Measurements from ENCODE around the gene BRCA1. TPM values are rescaled to one million over a fixed set of nuclear protein-coding genes. Genes with fewer than 3 reads are reported as not detected.

BRCA1 gene
- total RNA-seq, 4 donors from 2014 or later = 4.6 to 9.8 (median 6.9) TPM

DNA sequence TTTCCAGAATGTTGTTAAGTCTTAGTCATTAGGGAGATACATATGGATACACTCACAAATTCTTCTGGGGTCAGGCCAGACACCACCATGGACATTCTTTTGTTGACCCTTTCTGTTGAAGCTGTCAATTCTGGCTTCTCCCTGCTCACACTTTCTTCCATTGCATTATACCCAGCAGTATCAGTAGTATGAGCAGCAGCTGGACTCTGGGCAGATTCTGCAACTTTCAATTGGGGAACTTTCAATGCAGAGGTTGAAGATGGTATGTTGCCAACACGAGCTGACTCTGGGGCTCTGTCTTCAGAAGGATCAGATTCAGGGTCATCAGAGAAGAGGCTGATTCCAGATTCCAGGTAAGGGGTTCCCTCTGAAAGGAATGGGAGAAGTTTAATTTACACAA, 54.3 kb downstream of the BRCA1 start:
- 85 to 91% methylated on average over 1 of the region's 1 CpG for WGBS, 2 donors
- no peaks in the 10 kb centered on the region for H3K4me1 ChIP-seq

DNA sequence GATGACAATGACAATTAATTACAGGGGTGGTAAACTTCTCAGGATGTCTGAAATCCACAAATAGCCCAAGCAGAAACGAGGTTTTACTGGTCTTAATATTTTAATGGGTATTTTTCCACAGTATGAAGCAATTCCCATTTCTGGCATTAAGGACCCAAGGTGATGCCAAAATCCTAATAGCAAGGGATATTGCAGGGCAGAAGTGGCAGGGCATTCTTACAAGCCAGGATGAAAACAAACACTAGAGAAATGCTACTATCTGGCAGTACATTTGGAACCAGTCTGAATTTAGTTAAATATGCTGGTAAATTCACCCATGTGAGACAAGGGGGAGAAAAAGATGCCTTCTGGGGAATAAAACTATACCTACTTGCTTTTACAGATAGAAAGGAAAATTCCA, 54.9 kb downstream of the BRCA1 start:
- no peak for DNase-seq (ENCODE audit: low spot score in 2 of 2)
- peaks cover 0 to 10% (median 0%) of the 10 kb centered on the region in 3 donors for H3K36me3 ChIP-seq
- 89 to 90% methylated on average over 1 of the region's 1 CpG for WGBS, 2 donors

More for the DNA sequence above, 54.3 kb downstream of the BRCA1 start:
- no peak overlapping the region for H3K27ac ChIP-seq
- DNase-seq (ENCODE audit: low spot score in 2 of 2) = no peak
- TF ChIP-seq, protein P1, sequence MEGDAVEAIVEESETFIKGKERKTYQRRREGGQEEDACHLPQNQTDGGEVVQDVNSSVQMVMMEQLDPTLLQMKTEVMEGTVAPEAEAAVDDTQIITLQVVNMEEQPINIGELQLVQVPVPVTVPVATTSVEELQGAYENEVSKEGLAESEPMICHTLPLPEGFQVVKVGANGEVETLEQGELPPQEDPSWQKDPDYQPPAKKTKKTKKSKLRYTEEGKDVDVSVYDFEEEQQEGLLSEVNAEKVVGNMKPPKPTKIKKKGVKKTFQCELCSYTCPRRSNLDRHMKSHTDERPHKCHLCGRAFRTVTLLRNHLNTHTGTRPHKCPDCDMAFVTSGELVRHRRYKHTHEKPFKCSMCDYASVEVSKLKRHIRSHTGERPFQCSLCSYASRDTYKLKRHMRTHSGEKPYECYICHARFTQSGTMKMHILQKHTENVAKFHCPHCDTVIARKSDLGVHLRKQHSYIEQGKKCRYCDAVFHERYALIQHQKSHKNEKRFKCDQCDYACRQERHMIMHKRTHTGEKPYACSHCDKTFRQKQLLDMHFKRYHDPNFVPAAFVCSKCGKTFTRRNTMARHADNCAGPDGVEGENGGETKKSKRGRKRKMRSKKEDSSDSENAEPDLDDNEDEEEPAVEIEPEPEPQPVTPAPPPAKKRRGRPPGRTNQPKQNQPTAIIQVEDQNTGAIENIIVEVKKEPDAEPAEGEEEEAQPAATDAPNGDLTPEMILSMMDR (IDR thresholded peaks at IDR 0.05) = no peak
- TF ChIP-seq EP300 (IDR thresholded peaks at IDR 0.05) (no peak), POLR2A (IDR thresholded peaks at IDR 0.05) (no peak)
- peaks cover 0 to 10% (median 0%) of the 10 kb centered on the region in 3 donors for H3K36me3 ChIP-seq
- no peaks in the 10 kb centered on the region for H3K9me3 ChIP-seq
- no peak overlapping the region for H3K4me3 ChIP-seq
- no peaks in the 10 kb centered on the region for H3K27me3 ChIP-seq

DNA sequence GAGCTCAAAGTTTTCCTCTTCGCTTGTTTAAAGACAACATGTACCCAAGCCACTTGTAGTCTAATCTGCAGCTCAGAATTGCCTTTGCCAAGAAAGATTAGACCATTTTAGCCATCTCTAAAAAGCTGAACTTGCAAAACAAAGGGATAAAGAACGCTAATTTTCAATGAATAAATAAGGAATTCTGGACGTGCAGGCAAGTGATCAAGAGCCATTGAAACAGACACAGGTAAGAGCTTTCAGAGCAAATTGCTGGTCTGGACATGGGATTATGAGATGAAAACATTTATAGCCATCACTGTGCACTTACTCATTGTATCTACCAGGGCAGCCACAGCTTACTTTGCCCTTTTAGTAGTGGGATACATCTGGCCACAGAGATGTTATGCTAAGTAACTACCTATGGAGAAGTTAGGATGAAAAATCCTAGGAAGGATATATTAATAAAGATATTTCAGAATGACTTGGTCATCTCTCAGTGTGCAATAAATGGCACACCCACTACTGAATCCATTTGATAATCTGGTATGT, 55.7 kb downstream of the BRCA1 start:
- TF ChIP-seq POLR2A (IDR thresholded peaks at IDR 0.05) (no peak), EP300 (IDR thresholded peaks at IDR 0.05) (no peak)
- TF ChIP-seq, protein P1 (IDR thresholded peaks at IDR 0.05) = no peak
- Histone ChIP-seq H3K4me3 (no peak overlapping the region), H3K9me3 (no peaks in the 10 kb centered on the region), H3K36me3 (peaks cover 0 to 10% (median 0%) of the 10 kb centered on the region in 3 donors), H3K4me1 (no peaks in the 10 kb centered on the region), H3K27me3 (no peaks in the 10 kb centered on the region), H3K27ac (no peak overlapping the region)
- WGBS, 2 donors = 87 to 91% methylated on average over 3 of the region's 3 CpGs
- no peak for DNase-seq (ENCODE audit: low spot score in 2 of 2)

More for the DNA sequence above, 54.9 kb downstream of the BRCA1 start:
- Histone ChIP-seq H3K27ac (no peak overlapping the region), H3K4me3 (no peak overlapping the region), H3K9me3 (no peaks in the 10 kb centered on the region), H3K4me1 (no peaks in the 10 kb centered on the region), H3K27me3 (no peaks in the 10 kb centered on the region)
- TF ChIP-seq, protein P1 (IDR thresholded peaks at IDR 0.05) = no peak
- TF ChIP-seq POLR2A (IDR thresholded peaks at IDR 0.05) (no peak), EP300 (IDR thresholded peaks at IDR 0.05) (no peak)

DNA sequence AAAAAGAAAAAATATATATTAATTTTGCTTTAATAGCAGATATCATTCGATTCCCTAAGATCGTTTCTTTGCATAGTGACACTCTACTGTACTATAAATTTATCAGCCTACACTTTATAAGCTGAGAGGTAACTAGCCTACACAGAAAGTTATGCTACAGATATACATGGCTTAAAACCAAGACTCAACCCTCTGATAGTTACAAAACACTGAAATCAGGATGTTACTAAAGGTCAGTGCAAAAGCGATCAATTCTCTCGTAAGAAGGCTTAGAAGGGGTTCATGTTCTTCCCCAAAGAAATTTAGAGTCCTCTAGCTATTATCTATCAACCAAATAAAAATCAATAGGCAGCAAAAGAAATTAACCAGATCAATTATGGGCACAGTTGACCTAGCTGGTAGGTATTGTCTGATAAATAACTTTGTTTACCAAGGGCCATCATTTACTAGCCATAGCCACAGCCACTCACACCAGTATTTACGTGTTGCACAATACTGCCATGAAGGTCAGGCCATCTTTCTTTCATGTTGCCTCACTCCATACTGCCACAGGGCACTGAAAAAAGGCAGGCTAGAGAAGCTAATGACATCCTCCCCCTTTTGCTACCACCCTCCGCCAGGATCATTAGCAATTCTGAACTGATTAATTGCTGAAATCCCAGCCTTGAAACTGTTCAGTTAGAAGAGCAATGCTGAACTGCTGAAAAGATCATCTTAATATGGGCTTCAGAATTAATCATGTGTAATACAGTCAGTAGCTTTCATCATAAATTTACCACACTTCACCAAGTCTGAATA, 56.4 kb downstream of the BRCA1 start:
- no peaks in the 10 kb centered on the region for H3K9me3 ChIP-seq
- TF ChIP-seq EP300 (IDR thresholded peaks at IDR 0.05) (no peak), POLR2A (IDR thresholded peaks at IDR 0.05) (no peak)
- TF ChIP-seq, protein P1 (IDR thresholded peaks at IDR 0.05) = no peak
- H3K27me3 ChIP-seq = no peaks in the 10 kb centered on the region
- H3K4me3 ChIP-seq = no peak overlapping the region
- 84 to 93% methylated on average over 6 of the region's 6 CpGs for WGBS, 2 donors
- no peak for DNase-seq (ENCODE audit: low spot score in 2 of 2)
- H3K36me3 ChIP-seq = peaks cover 0 to 10% (median 0%) of the 10 kb centered on the region in 3 donors
- H3K27ac ChIP-seq = no peak overlapping the region
- H3K4me1 ChIP-seq = no peaks in the 10 kb centered on the region

DNA sequence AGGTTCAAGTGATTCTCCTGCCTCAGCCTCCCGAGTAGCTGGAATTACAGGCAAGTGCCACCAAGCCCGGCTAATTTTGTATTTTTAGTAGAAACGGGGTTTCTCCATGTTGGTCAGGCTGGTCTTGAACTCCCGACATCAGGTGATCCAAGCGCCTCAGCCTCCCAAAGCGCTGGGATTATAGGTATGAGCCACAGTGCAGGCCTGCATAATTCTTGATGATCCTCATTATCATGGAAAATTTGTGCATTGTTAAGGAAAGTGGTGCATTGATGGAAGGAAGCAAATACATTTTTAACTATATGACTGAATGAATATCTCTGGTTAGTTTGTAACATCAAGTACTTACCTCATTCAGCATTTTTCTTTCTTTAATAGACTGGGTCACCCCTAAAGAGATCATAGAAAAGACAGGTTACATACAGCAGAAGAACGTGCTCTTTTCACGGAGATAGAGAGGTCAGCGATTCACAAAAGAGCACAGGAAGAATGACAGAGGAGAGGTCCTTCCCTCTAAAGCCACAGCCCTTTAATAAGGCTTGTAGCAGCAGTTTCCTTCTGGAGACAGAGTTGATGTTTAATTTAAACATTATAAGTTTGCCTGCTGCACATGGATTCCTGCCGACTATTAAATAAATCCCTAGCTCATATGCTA, 62.1 kb downstream of the BRCA1 start:
- peaks cover 0 to 12% (median 0%) of the 10 kb centered on the region in 3 donors for H3K36me3 ChIP-seq
- no peaks in the 10 kb centered on the region for H3K4me1 ChIP-seq
- H3K27me3 ChIP-seq = no peaks in the 10 kb centered on the region
- no peak overlapping the region for H3K27ac ChIP-seq
- DNase-seq (ENCODE audit: low spot score in 2 of 2) = no peak
- no peak for TF ChIP-seq EP300 (IDR thresholded peaks at IDR 0.05)
- TF ChIP-seq POLR2A (IDR thresholded peaks at IDR 0.05) = no peak
- TF ChIP-seq, protein P1 (IDR thresholded peaks at IDR 0.05) = no peak
- H3K9me3 ChIP-seq = no peaks in the 10 kb centered on the region
- H3K4me3 ChIP-seq = no peak overlapping the region
- WGBS, 2 donors = 91 to 95% methylated on average over 10 of the region's 10 CpGs

Data from tibial nerve (tissue), 4 donors.